NB4 (cell line): ENCODE results near the gene PLEKHG1.

Source experiments
- CTCF ChIP-seq: IDR thresholded peaks from one replicate; pipeline ENCODE4 v1.5.1; 2012; ENCODE audit warnings: low read depth, low read length
- MAX ChIP-seq: IDR thresholded peaks from 2 replicates; pipeline ENCODE4 v1.6.1; 2011; ENCODE audit warnings: low read depth, low read length
- MYC ChIP-seq: IDR thresholded peaks from 2 replicates; pipeline ENCODE4 v1.6.1; 2011; ENCODE audit warnings: low read depth, low read length
- POLR2A ChIP-seq: IDR thresholded peaks from 2 replicates; pipeline ENCODE4 v1.6.1; 2011; ENCODE audit warnings: mild to moderate bottlenecking; ENCODE audit not compliant: insufficient read length; ENCODE audit errors: extremely low read depth

- TF ChIP-seq POLR2A: no peak
- TF ChIP-seq CTCF: no peak
- TF ChIP-seq MAX: no peak
- no peak for TF ChIP-seq MYC
Measured at GRCh38 chr6:150579611-150580010, 20.1 kb upstream of the PLEKHG1 start.
